Smooth muscle cell (in vitro differentiated cells): Measurements from ENCODE around the gene GMCL2. TPM values are rescaled to one million over a fixed set of nuclear protein-coding genes. Genes with fewer than 3 reads are reported as not detected.

Source experiments
- DNase-seq: peaks from one replicate; lab custom pipeline; 2025; ENCODE audit not compliant: unreplicated experiment; lab: John Stamatoyannopoulos, UW
- H2AFZ ChIP-seq: fragments of 200-600 bp; sonication (generic); 2 replicates; pipeline ENCODE4 v1.6.0; 2016; ENCODE audit warnings: antibody characterized with exemption, low read depth, mild to moderate bottlenecking
- H3F3A ChIP-seq: fragments of 200-600 bp; sonication (generic); 2 replicates; pipeline ENCODE4 v1.6.0; 2017; ENCODE audit warnings: antibody characterized with exemption, low read depth
- H3K27ac ChIP-seq: fragments of 200-600 bp; sonication (generic); 2 replicates; pipeline ENCODE4 v1.5.1; 2016; ENCODE audit warnings: low read depth, mild to moderate bottlenecking
- H3K27me3 ChIP-seq: fragments of 200-600 bp; sonication (generic); 2 replicates; pipeline ENCODE4 v1.6.1; 2016; ENCODE audit warnings: low read depth, mild to moderate bottlenecking
- H3K36me3 ChIP-seq: fragments of 200-600 bp; sonication (generic); 2 replicates; pipeline ENCODE4 v1.5.1; 2016; ENCODE audit warnings: low read depth
- H3K4me1 ChIP-seq: fragments of 200-600 bp; sonication (generic); 2 replicates; pipeline ENCODE4 v1.5.1; 2016; ENCODE audit warnings: low read depth
- H3K4me2 ChIP-seq: fragments of 200-600 bp; sonication (generic); 2 replicates; pipeline ENCODE4 v1.6.0; 2016; ENCODE audit warnings: mild to moderate bottlenecking
- H3K4me3 ChIP-seq: fragments of 200-600 bp; sonication (generic); 2 replicates; pipeline ENCODE4 v1.5.1; 2016; ENCODE audit warnings: mild to moderate bottlenecking
- H3K79me2 ChIP-seq: fragments of 200-600 bp; sonication (generic); 2 replicates; pipeline ENCODE4 v1.6.0; 2016; ENCODE audit warnings: low read depth, mild to moderate bottlenecking
- H3K9ac ChIP-seq: fragments of 200-600 bp; sonication (generic); 2 replicates; pipeline ENCODE4 v1.6.0; 2016; ENCODE audit warnings: low read depth
- H3K9me3 ChIP-seq: fragments of 200-600 bp; sonication (generic); replicated peaks from 2 replicates; pipeline ENCODE4 v1.5.1; 2016; ENCODE audit warnings: low read depth
- H4K20me1 ChIP-seq: fragments of 200-600 bp; sonication (generic); 2 replicates; pipeline ENCODE4 v1.6.0; 2016; ENCODE audit warnings: low read depth
- WGBS: methylation state at CpG from one replicate; pipeline ENCODE4 v1.1.7; 2016; ENCODE audit warnings: low lambda C conversion rate; 5-methylcytosine and 5-hydroxymethylcytosine counted together
- polyA plus RNA-seq: library from polyadenylated mRNA; unstranded; fragments of >200 nt; fragmentation: Nextera tagmentation; extraction: Ambion mirVana; gene quantifications from 2 replicates; pipeline ENCODE4 v1.2.1, GENCODE V29; 2016
- total RNA-seq: library from RNA; depleted of rRNA; stranded (reverse); fragments of >200 nt; gene quantifications from 2 replicates; pipeline ENCODE4 v1.2.3, GENCODE V29; 2014
- TF ChIP-seq, protein P1 (sequence below): fragments of 200-600 bp; sonication (generic); IDR thresholded peaks from 2 replicates; pipeline ENCODE4 v1.5.1; 2017; ENCODE audit warnings: borderline replicate concordance, mild to moderate bottlenecking, antibody characterized with exemption; ENCODE audit not compliant: insufficient read depth, poor library complexity, severe bottlenecking

Gene GMCL2
- total and polyA plus RNA-seq, 2 experiments from 2014 or later, result 0.22 TPM; not detected in 1

DNA sequence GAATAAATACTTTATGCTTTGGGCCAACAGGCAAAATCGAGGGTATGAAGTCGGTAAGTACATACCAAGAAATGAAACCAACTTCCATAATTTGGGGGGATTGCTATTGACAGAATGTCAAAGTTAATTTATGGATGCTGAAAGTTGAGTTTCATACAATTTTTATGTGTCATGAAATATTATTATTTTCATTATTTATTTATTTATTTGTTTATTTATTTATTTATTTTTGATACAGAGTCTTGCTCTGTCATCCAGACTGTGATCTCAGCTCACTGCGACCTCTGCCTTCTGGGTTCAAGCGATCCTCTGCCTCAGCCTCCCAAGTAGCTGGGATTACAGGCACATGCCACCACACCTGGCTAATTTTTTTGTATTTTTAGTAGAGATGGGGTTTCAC, 4.5 kb upstream of the GMCL2 start:
- H3K4me1 ChIP-seq, result peaks cover 7% of the 10 kb centered on the region
- no peaks in the 10 kb centered on the region for H4K20me1 ChIP-seq
- no peaks in the 10 kb centered on the region for H3K36me3 ChIP-seq
- H3F3A ChIP-seq, result no peaks in the 10 kb centered on the region
- no peak overlapping the region for H2AFZ ChIP-seq
- no peaks in the 10 kb centered on the region for H3K9me3 ChIP-seq
- no peaks in the 10 kb centered on the region for H3K79me2 ChIP-seq
- no peak overlapping the region for H3K9ac ChIP-seq
- no peak overlapping the region for H3K27ac ChIP-seq
- TF ChIP-seq, protein P1, sequence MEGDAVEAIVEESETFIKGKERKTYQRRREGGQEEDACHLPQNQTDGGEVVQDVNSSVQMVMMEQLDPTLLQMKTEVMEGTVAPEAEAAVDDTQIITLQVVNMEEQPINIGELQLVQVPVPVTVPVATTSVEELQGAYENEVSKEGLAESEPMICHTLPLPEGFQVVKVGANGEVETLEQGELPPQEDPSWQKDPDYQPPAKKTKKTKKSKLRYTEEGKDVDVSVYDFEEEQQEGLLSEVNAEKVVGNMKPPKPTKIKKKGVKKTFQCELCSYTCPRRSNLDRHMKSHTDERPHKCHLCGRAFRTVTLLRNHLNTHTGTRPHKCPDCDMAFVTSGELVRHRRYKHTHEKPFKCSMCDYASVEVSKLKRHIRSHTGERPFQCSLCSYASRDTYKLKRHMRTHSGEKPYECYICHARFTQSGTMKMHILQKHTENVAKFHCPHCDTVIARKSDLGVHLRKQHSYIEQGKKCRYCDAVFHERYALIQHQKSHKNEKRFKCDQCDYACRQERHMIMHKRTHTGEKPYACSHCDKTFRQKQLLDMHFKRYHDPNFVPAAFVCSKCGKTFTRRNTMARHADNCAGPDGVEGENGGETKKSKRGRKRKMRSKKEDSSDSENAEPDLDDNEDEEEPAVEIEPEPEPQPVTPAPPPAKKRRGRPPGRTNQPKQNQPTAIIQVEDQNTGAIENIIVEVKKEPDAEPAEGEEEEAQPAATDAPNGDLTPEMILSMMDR, result no peak
- WGBS, result 69% methylated on average over 4 of the region's 4 CpGs
- no peak overlapping the region for H3K4me2 ChIP-seq
- no peaks in the 10 kb centered on the region for H3K27me3 ChIP-seq
- DNase-seq, result no peak
- no peak overlapping the region for H3K4me3 ChIP-seq

DNA sequence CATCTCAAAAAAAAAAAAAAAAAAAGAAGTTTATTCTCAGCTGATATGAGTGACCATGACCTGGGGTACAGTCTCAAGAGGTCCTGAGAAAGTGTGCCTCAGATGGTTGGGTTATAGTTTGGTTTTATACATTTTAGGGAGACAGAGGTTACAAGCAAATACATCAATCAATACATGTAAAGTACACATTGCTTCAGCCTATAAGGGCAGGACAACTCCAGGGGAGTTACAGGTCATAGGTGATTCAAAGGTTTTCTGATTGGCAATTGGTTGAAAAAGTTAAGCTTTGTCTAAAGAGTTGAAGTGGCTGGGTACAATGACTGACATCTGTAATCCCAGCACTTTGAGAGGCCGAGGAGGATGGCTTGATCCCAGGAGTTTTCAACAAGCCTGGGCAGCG, 2.3 kb upstream of the GMCL2 start:
- Histone ChIP-seq H3F3A (no peaks in the 10 kb centered on the region), H2AFZ (no peak overlapping the region), H3K9me3 (no peaks in the 10 kb centered on the region), H3K9ac (no peak overlapping the region), H3K4me2 (no peak overlapping the region), H3K4me3 (no peak overlapping the region), H3K79me2 (no peaks in the 10 kb centered on the region), H3K4me1 (no peaks in the 10 kb centered on the region), H4K20me1 (no peaks in the 10 kb centered on the region), H3K27ac (no peak overlapping the region), H3K36me3 (no peaks in the 10 kb centered on the region), H3K27me3 (no peaks in the 10 kb centered on the region)
- no peak for DNase-seq
- TF ChIP-seq, protein P1, result no peak
- WGBS, result 46% methylated on average over 2 of the region's 2 CpGs

DNA sequence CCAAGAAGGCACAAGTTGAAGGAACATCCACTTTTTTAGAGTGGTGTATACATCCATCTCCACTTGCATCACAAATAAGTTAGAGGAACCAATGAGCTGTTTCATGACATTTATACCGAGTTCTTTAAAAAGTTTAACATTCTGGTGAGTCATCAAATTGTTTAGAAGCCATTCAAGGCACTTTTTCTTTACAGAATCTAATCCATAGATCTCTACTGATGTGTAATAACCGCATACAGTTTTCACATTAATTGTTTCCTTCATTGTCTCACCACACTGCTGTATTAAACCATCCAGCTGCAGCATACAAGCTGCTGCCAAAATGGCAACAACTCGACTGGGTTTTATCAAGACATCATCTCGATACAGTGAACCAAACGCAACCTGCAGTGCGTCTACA, 744 bp downstream of the GMCL2 start:
- Histone ChIP-seq H3K27me3 (no peaks in the 10 kb centered on the region), H4K20me1 (no peaks in the 10 kb centered on the region), H3K4me3 (no peak overlapping the region), H3K27ac (no peak overlapping the region), H3K4me1 (no peaks in the 10 kb centered on the region), H3K9me3 (no peaks in the 10 kb centered on the region), H3K9ac (no peak overlapping the region), H2AFZ (no peak overlapping the region), H3K79me2 (no peaks in the 10 kb centered on the region), H3F3A (no peaks in the 10 kb centered on the region), H3K36me3 (no peaks in the 10 kb centered on the region), H3K4me2 (no peak overlapping the region)
- TF ChIP-seq, protein P1, result no peak
- WGBS, result 81% methylated on average over 6 of the region's 6 CpGs
- no peak for DNase-seq

DNA sequence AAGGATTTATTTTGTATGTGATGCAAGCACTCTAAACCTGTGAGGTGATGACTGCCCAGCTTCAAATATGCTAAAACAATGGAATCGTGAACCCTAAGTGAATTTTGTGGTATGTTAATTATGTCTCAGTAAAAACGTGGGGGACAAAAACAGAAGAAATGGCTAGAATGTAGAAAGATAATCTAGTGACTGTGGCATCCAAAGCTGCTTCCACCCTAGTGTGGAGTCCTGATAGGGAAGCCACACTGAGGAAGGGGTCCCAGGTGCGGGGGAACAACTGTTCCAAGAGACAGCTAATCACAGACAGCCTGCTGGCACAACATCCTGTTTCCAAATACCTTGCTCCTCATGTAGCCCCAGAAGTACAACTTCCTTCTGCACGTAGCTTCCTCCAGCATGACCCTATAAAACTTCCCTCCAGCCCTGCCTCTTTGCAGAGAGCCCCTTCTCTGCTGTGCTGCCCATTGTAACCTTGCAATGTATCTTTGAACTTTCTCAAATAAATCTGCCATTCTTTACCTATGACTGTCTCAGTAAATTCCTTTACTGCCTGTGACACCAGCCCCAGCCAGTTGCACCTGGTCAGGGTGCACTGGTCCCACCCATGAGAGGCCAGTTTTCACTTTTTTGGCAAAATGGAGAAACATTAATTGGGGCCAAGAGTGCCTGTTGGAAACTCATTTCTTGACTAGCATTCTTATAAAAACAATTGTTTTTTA, 4.9 kb downstream of the GMCL2 start:
- Histone ChIP-seq H3K4me2 (no peak overlapping the region), H4K20me1 (no peaks in the 10 kb centered on the region), H3K27me3 (no peaks in the 10 kb centered on the region), H3K27ac (no peak overlapping the region), H3F3A (no peaks in the 10 kb centered on the region), H3K9ac (no peak overlapping the region), H2AFZ (no peak overlapping the region), H3K79me2 (no peaks in the 10 kb centered on the region), H3K4me3 (no peak overlapping the region), H3K4me1 (no peaks in the 10 kb centered on the region), H3K36me3 (no peaks in the 10 kb centered on the region), H3K9me3 (no peaks in the 10 kb centered on the region)
- 54% methylated on average over 4 of the region's 4 CpGs for WGBS
- no peak for DNase-seq
- TF ChIP-seq, protein P1, result no peak
